Measurements from ENCODE around the gene ANTXR2.

The ANTXR2 gene

DNA sequence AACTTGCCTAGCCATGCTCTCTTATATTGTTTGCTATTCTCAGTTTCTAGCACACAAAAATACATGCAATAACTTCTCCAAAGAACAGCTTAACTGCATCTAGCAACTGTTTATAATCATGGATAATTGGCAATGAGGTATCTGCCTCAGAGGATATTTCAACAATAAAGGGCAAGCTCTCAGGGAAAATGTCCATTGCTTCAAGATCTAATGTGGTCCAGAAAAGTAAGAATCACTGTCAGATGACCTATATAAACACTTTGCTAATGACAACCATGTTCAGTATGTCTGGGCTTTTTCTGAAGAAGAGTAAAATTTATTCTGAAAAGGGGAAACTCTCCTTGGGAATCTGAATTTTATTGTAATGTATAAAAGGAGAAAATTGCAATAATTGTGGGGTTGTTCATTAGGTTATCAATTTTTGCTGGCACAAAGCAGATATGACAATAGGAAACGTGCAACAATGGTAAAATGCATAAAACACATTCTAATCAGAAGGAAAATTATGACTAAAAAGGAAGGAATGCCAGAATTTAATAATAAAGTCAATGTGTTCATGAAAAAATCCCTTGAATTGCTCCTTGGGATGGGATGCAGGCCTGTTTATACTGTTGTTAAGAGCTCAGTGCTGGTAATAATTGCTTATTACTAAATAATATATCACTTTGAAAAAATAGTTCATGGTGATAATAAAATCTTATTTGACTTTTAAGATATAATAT, 90.3 kb downstream of the ANTXR2 start:
- no peak for DNase-seq

DNA sequence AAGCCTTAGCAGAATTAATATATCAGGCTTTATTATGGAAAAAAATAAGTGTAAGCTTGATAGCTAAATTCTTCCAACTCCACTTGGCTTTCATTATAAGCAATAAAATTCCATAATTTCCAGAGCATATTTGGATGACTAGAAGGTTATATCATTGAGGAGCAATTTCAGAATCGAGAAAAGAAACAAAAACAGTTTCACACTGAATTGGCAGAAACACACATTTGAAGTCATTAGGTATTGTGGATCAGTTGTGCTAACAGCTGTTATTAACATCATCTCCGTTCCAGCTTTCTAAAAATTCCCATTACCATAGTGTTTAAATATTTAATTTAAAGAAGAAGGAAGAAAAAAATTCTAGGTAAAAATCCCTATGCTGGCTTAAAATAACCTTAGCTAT, 92.6 kb downstream of the ANTXR2 start:
- no peak for DNase-seq

DNA sequence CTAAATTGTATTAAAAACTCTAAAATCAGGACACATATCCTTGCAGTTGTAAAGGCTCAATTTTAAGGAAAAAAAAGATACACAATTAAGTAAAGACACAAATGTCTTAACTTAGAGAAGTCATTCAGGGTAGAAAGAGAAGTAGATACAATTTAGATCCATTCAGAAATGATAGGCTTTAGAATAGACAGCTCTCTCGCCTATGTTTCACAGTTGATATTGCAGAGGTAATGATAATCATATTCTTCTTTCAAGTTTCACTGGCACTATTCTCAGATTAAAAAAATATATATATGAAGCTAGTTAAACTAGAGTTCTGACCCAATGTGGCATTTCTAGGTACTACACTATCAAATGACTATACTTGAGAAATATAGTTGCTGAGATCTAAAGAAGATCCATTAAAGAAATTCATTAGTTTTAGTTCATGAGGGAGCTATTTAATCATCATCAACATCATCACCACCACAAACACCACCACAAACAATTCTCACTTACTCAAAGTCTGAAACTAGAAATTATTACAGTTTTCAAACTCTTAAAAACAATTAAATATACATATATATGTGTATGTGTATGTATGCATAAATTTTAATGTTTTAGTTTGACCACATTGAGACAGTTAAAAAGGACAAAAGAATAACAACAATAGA, 93.1 kb downstream of the ANTXR2 start:
- DNase-seq: no peak

DNA sequence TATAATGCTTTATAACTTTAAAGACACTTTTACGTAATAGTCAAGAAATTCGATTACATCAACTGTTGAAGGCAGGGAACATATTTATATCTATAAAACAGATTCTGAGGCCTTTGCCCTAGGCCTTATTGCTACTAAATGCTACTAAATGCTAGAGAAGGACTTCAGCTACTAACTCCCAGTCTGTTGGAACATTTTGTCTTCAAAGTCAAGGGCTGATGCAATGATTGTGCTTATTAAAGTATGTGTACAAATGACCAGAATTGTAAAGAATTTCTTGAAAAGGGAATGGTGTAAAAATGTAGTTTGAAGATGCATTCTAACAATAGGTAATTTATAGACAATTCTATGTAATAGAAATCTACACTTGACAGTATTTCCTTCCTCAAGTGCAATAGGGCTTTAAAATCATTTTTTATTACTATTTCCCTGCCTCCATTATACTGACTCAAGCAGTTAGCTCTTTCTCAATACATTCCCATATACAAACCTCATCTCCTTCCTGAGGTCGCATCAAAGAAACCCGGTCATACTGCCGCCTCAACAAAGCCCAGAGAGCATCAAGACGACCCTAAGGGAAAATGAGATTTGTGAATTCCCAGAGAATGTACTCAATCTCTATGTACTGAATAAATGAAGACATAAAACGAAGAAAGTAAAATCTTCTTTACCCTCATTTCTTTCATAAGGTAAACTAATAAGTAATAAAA, 95.7 kb downstream of the ANTXR2 start:
- DNase-seq: no peak

DNA sequence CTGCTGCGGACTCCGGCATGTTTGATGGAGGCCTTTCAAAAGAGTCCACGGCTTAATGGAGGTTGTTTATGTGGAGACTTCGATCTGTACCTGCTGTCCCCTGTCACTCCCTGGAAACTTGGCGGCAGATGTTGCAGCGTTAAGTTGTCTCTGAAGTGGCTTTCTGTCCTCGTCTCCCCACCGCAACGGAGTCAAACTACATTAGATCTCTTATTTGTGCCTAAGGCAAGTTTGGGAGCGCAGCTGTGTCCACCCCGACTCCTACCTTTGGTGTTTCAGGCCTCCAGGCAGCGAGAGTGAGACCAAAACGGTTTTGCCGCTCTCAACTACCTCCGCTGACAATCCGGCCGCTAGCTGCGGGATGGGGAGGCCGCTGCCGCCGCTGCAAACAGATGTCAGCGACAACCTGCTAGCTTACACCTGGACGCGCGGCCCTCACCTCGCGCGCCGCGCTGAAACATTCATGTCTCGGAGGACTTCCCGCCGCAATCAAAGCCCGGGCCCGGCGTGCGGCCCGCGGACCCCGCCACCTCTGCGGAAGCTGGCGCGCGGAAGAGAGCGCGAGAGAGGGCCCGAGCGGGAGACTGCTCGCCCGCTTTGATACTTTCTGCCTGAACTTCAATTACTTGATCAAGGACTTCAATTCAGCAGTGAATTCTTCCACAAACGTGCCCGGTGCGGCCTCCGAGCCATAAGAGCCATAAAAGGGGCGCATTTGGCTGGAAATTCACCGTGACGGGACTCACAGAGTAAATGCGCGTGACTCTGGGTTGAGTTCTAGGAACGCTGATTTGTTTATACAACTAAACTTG, 108.4 kb downstream of the ANTXR2 start:
- no peak for DNase-seq

DNA sequence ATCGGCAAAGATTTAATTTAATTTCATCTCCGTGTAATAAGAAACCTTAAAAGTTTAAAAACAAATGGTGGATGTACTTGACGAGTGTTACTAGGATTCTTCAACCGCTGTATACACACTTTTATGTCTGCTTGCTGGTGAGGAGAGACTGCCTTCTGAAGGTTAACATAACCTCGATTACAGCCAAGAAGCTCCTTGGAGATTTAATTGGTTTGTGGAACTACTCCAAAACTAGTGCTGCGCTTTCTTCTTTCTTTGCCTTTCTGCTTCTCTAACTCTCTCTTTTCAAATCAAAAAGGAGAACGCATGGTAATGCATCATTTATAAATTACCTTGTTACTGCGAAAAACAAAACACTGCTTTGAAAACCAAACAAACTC, 109.0 kb downstream of the ANTXR2 start:
- no peak for DNase-seq

DNA sequence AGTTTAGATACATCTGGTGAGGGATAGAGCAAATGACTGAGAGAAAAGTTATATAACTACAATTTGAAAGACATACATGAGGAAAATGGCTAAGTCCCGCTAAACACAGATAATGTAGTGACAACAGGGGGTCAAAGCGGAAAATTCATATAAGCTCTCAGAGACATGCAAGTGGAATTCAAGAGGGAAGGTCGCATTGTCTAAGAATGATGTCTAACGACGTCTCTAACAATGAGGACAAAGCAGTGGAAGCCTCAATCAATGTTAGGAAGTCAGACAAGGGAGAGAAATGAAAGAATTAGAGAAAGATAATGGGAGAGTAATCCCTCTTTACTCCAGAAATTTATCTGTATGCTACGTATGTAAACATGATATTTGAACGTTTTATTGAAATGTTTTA, 113.4 kb downstream of the ANTXR2 start:
- no peak for DNase-seq

DNA sequence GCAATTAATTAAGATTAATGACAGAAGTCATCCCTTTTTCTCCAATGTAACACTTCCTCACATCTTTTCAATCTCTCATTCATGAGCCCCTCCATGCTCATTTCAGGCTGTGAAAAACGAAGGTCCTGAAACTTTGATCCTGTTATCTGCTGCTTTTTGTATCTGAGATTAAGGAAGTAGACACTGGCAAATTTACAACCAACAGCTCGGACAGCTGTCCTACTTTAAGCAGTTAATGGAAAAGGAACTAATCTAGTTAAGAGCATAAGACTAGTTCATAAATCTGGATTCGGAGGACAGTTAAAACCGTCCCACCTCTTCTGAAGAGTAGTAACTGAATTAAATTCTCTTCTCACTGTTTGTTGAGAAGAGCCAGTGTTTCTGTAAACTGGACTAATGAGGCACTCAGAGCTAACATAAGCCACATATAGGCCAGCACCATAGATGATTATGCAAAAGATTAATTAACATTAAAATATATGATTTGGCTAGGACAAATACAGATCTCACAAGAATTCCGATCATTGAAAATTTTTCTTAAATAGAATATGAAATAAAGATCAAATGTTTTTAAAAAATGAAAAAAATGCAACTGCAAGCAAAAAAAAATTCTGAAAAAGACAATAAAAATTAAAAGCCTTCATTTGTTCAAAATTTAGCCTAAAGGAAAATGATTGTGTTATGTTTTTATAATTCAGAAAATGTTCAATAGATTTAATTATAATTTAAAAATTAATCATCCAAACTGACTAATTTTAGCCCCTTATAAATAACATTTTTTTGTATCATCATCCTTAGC, 114.4 kb downstream of the ANTXR2 start:
- DNase-seq: no peak

DNA sequence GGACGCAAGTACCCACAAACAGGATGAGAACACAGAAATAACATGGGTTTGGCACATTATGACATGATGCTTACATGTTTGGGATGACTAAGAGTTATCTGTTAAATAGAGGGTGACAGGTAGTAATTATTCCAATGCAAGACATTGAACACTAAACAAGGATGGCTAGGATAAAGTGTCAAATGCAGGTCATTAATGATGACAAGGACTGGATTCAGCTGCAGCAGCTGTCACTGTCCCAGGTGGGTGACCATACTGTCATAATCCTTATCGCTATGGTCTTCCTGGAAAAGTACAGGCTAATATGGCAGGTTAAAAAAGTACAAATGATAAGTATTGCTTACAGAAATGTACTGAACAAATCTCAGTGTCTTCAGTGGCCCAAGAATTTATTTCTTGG, 123.9 kb downstream of the ANTXR2 start:
- no peak for DNase-seq

DNA sequence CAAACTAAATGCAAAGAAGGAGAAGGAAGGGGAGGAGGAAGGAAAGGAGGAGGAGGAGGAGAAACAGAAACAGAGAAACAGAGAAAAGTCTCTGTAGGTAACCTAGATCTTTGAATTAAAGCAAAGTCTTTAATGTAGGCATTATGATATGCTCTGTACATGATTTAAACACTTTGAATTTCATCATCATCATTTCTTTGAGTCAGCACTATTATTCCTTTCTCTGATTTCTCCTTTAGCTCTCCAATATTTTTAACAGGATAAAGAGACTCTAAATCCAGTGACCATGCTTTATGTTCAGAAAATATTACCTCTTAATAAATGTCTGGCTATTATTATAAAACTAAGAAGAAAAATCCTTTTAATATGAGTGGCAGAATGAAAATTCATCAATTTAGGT, 124.3 kb downstream of the ANTXR2 start:
- DNase-seq: no peak

DNA sequence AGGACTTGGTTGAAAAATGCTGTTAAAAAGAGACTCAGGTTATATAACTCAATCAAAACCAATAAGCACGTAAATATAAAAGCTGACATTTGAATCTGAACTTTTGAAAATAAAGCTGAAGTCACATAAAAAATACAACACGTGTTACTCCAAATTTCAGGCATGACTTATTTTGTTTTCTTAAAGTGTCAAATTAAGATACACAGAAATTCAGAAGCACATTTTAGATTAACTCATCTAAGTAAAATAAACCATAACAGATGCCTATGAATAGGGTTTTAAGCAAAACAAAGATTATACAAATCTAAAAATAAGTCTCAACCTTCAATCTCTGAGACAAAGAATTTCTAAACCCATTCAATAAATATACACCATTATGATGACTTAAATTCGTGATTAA, 124.8 kb downstream of the ANTXR2 start:
- no peak for DNase-seq

DNA sequence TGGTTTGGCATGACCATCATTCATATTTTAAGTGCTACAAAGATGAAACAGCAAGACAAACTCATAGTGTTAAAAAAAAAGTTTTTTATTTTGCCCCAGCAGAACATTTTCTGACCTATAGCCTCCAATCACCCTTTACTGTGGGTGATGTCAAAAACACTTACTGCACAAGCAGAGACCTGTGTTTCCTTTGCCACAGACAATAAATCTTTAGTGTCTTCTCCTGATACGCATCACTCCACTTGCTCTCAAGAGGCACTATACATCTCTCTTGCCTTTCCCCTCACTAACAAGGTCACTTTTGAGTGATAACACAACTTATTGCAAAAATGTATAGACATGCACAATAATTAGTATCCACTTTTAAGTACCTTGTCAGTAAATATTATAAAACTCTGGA, 125.6 kb downstream of the ANTXR2 start:
- no peak for DNase-seq

DNA sequence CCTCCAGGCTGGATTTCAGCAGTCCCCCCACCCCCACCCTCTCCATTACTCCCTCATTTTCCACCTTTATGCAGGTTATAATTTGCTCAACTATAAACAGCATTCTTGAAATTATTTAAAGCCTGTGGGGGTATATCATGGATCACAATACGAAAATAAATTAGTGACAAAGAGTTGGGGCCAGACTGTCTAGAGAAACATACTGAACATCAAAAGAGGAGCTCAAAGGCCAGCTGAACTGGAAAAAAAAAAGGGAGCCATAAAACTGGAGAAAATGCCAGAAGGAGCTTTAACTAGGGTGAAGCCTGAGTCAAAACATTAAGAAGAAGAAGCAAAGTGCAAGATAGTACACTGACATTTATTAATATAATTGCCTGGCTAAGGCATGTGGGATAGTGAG, 137.8 kb downstream of the ANTXR2 start:
- DNase-seq: no peak

DNA sequence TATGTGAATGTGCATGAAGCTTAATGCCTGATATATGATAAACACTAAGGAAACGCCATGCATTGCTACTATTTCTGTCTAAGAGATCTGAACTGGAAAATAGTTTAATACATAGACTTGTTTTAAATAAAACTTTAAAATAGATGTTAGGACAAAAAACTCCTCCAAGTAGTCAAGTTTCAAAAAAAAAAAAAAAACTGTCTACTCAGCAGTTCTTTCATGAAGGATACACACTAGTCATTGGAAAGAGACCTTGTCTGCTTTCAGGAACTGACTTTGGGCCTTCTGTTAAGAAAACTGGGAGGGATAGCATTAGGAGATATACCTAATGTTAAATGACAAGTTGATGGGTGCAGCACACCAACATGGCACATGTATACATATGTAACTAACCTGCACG, 138.4 kb downstream of the ANTXR2 start:
- DNase-seq: no peak

DNA sequence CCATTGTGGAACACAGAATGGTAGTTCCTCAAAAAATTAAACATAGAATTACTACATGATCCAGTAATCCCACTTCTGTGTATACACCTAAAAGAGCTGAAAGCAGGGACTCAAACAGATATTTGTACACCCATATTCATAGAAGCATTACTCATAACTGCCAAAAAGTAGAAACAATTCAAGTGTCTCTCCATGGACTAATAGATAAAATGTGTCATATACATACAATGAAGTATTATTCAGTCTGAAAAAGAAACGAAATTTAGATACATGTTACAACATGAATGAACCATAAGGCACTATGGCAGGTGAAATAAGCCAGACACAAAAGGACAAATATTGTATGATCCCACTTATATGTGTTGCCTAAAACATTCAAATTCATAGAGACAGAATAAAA, 145.1 kb downstream of the ANTXR2 start:
- DNase-seq: no peak

DNA sequence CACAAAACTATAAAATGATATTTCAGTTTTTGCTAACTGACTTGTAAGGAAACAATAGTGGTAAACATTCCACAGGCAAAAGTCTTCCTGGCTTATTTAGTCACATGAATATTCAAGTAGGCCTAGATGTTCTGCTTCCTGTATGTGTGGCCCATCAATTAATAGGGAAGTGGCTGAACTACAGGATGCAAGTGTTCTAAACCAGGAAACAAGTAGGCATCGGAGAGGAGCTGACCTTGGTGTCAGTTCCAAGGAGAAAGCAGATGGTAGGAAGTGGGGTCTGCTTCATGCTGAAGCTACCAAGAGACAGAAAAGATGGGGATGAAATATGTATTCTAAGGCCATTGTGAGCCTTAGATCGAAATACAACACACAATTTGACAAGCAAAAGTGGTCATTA, 149.7 kb downstream of the ANTXR2 start:
- DNase-seq: no peak

DNA sequence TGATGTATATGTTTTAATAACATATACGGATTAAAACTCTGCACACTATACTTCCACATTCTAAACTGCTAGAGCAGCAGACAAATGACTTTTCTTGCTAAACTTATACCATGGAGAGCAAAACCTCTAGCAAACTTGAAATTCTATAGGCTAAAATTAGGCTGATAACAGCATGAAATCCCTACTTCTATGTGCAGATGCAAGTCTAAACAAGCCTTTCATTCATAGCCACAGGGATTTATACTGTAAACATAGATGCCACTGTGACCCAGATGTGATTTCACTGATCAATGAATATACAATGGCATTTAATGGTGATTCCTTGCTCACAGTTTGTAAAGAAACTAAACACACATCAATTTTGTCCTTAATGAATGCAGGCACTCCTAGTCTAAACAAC, 151.0 kb downstream of the ANTXR2 start:
- no peak for DNase-seq

DNA sequence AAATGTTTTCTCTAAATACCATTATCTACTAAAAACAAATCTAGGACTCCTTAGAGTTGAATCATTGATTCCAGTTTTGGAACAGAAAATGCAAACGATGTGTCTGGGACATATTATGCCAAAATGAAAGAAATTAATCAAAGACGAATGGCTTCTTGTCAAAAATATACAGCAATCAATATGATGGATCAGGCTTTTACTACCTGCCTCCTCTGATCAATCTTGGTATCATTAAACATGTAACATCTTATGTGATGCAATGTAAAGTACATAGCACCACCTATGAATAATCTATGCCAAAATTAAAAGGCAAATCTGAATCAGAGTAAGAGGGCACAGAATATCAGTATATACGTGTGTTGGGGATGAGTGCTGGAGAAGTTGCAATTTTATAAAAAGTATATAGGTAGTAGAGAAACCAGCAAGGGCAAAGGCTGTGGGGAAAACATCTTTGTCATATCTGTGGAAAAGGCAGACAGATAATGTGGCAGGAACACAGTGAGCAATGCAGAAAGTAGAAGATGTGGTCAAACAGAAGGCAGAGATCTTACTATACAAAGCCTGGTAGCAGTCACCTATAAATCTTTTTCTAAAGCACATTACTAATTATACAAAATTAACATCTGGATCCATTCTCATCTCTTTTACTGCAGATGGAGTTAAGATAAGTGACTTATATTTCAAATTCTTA, 152.7 kb downstream of the ANTXR2 start:
- no peak for DNase-seq

DNA sequence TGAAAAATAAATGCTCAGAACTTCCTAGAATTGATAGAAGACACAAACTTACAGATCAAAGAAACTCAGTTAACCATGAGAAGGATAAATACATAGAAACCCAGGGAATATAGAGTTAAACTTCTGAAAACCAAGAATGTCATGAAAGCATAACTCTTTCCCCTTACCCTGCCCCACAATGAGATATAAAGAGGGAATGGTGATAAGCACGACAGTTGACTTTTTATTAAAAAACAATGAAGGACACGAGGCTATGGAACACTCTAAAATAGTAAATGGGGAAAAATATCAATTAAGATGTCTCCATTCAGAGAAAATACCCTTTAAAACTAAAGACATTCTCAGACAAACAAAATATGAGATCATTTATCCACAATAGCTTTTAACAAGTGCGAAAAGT, 154.7 kb downstream of the ANTXR2 start:
- DNase-seq: no peak

DNA sequence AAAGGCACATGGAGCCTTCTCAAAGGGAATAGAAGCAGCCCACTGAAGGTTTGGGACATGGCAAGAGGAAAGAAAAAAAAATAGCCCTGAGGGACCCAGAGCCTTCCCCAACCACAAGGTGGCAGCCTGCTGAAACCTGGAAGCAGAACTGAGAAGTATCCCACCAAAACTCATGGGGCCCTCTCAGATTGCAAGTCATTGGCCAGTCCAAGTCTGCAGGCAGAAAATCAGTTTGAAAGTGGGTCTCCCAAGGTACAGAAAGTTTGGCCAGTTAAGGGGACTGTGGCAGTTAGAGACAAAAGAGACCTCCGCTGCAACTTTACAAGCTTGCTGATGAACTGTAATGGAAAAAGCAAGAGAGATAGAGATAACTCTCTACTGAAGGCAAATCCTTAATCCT, 155.8 kb downstream of the ANTXR2 start:
- DNase-seq: peak; percentile 50

DNA sequence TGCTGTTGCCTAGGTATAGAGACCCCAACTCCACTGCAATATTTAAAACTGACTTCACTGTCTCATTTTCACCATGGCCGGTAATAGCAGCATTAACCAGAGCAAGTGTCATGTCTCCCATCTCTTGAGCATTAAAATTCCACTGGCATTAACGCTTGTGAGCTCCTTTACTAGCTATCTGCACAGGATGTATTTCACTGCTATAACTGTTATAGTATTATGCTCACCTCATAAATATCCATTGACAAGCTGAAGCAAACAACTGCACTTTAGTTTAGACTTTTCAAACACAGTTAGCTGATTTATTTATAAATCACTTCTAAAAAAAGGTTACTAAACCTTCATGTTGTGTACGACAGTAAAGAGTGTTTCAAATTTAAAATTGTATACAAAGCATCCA, 157.8 kb downstream of the ANTXR2 start:
- DNase-seq: no peak

DNA sequence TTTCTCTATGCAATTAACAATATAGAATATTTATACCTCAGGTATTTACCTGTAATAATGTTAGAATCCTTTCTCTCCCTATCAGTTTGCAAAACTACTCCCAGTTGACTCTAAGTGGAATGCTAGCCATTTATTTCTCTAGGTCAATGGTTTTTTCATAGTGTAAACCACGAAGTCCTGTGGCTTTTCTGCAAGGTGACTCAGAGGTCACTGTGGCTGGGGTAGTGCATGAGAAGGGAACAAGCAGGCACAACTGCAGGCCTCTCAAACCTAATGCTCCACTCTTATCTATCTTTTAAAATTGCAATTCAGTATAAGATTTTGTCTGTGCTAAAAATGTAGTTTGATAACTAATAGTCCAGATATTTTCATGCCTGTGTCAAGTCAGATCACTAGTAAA, 159.4 kb downstream of the ANTXR2 start:
- no peak for DNase-seq

Data from CD4-positive, alpha-beta T cell treated with Interleukin-21 for 1 hour (primary cell).